ENCODE results near the gene SPIN2A.

GRCh38 chrX:57138674-57139073 lies 1.5 kb upstream of the SPIN2A start:
- no peak for TF ChIP-seq POLR2A (IDR thresholded peaks at IDR 0.05)
- no peak for TF ChIP-seq CTCF (IDR thresholded peaks at IDR 0.05)
